A549 (cell line): ENCODE measurements around the gene CD37. TPM values are rescaled to one million over a fixed set of nuclear protein-coding genes. Genes with fewer than 3 reads are reported as not detected.

ENCODE experiments used
- ATAC-seq, 2 experiments: fragments of 200-7000 bp in 1 of 2; fragments of >200 bp in 1 of 2; cut with Nextera tagmentation in 1 of 2; cut with Tn5 transposase in 1 of 2; 3 replicates each; pipeline versions ENCODE4 v1.8.0 to v1.9.1; 2018 to 2020; ENCODE audit warnings: mild to moderate bottlenecking in 1 of 2, moderate library complexity in 1 of 2
- CTCF ChIA-PET: fragments of 300-600 bp; sonication (Branson Sonifier 250); formaldehyde crosslinking; extraction: SDS; loops from one replicate; lab custom pipeline; 2021; ENCODE audit warnings: antibody characterized with exemption, inconsistent platforms; lab: Yijun Ruan, JAX
- POLR2A ChIA-PET: fragments of 350-600 bp; formaldehyde crosslinking; extraction: SDS; loops from one replicate; lab custom pipeline; 2021; ENCODE audit warnings: antibody characterized with exemption, inconsistent platforms; lab: Yijun Ruan, JAX
- DNase-seq, 2 experiments: peaks; one replicate each; pipeline versions ENCODE4 v3.0.0 to v3.0.0-alpha.2; 2011 to 2016; ENCODE audit warnings: low read depth in 1 of 2, low spot score in 1 of 2
- FAIRE-seq: peaks from 2 replicates; lab custom pipeline; 2011; peaks lifted over from hg19 to GRCh38; lab: Jason Lieb, UNC
- H3K27ac ChIP-seq, 2 experiments: fragments of >200 bp; sonication (Bioruptor Twin); formaldehyde crosslinking; 3 replicates each; pipeline ENCODE4 v1.5.1; 2016 to 2017
- H3K4me1 ChIP-seq: fragments of >200 bp; sonication (Bioruptor Twin); formaldehyde crosslinking; 3 replicates; pipeline ENCODE4 v1.6.1; 2016
- H3K4me2 ChIP-seq: fragments of >200 bp; sonication (Bioruptor Twin); formaldehyde crosslinking; 3 replicates; pipeline ENCODE4 v1.6.1; 2016
- H3K4me3 ChIP-seq: fragments of >200 bp; sonication (Bioruptor Twin); formaldehyde crosslinking; 3 replicates; pipeline ENCODE4 v1.5.1; 2016
- H3K9me3 ChIP-seq: fragments of >200 bp; sonication (Bioruptor Twin); formaldehyde crosslinking; 3 replicates; pipeline ENCODE4 v1.6.1; 2016
- BCL3 ChIP-seq: fragments of >200 bp; sonication (Bioruptor Twin); formaldehyde crosslinking; IDR thresholded peaks from 3 replicates; pipeline ENCODE4 v1.6.1; 2016
- BHLHE40 ChIP-seq: IDR thresholded peaks from 2 replicates; pipeline ENCODE4 v1.6.1; 2012; ENCODE audit warnings: low read depth, low read length, inconsistent platforms
- CBX8 ChIP-seq: fragments of 200-600 bp; sonication (generic); IDR thresholded peaks from 2 replicates; pipeline ENCODE4 v1.6.1; 2016
- CEBPB ChIP-seq, 2 experiments: fragments of >200 bp in 1 of 2; sonication (Bioruptor Twin) in 1 of 2; formaldehyde crosslinking in 1 of 2; IDR thresholded peaks; 2 replicates each; pipeline ENCODE4 v1.6.1; 2012 to 2016
- CHD4 ChIP-seq: fragments of 200-600 bp; sonication (generic); IDR thresholded peaks from 2 replicates; pipeline ENCODE4 v1.6.1; 2016; ENCODE audit warnings: antibody characterized with exemption, mild to moderate bottlenecking, borderline replicate concordance
- ELK1 ChIP-seq: fragments of 150-350 bp; IDR thresholded peaks from 2 replicates; pipeline ENCODE4 v1.6.1; 2014; ENCODE audit warnings: low read depth, mild to moderate bottlenecking, low read length
- ESRRA ChIP-seq: fragments of 150-350 bp; IDR thresholded peaks from 2 replicates; pipeline ENCODE4 v1.6.1; 2014; ENCODE audit warnings: mild to moderate bottlenecking, low read length, borderline replicate concordance
- FOSL2 ChIP-seq, 2 experiments: fragments of 450-650 bp in 1 of 2; fragments of >200 bp in 1 of 2; sonication (Bioruptor Twin) in 1 of 2; formaldehyde crosslinking; IDR thresholded peaks; 2 replicates each; pipeline versions ENCODE4 v1.5.0 to v1.6.1; 2016 to 2020; ENCODE audit warnings: mild to moderate bottlenecking in 1 of 2, moderate library complexity in 1 of 2
- GATA3 ChIP-seq: IDR thresholded peaks from 2 replicates; pipeline ENCODE4 v1.6.1; 2012; ENCODE audit warnings: borderline replicate concordance
- HOXA7 ChIP-seq: fragments of 250-450 bp; sonication (Bioruptor Pico); IDR thresholded peaks from 2 replicates; pipeline ENCODE4 v1.5.0; 2020; ENCODE audit warnings: mild to moderate bottlenecking, moderate library complexity
- HOXB13 ChIP-seq: fragments of 250-450 bp; sonication (Bioruptor Pico); IDR thresholded peaks from 2 replicates; pipeline ENCODE4 v1.5.0; 2020; ENCODE audit warnings: low read depth, mild to moderate bottlenecking, moderate library complexity
- HOXB5 ChIP-seq: fragments of 250-450 bp; sonication (Bioruptor Pico); IDR thresholded peaks from 2 replicates; pipeline ENCODE4 v1.5.0; 2020; ENCODE audit warnings: mild to moderate bottlenecking, moderate library complexity
- JUN ChIP-seq, 2 experiments: fragments of >200 bp; sonication (Bioruptor Twin); formaldehyde crosslinking; IDR thresholded peaks; 2 replicates in 1 of 2; 3 replicates in 1 of 2; pipeline ENCODE4 v1.6.1; 2016 to 2017
- KDM5A ChIP-seq: fragments of 200-600 bp; sonication (generic); IDR thresholded peaks from 2 replicates; pipeline ENCODE4 v1.6.1; 2016; ENCODE audit warnings: antibody characterized with exemption, mild to moderate bottlenecking
- MAX ChIP-seq: IDR thresholded peaks from 2 replicates; pipeline ENCODE4 v1.6.1; 2012
- MAZ ChIP-seq: fragments of 150-350 bp; IDR thresholded peaks from 2 replicates; pipeline ENCODE4 v1.6.1; 2014; ENCODE audit warnings: antibody characterized with exemption, low read depth, low read length, borderline replicate concordance
- MYC ChIP-seq: IDR thresholded peaks from 2 replicates; pipeline ENCODE4 v1.6.1; 2012; ENCODE audit warnings: mild to moderate bottlenecking, inconsistent platforms, low read length, improper control_type of control experiment, borderline replicate concordance
- NFE2L2 ChIP-seq: fragments of 150-350 bp; conservative IDR thresholded peaks from 2 replicates; pipeline ENCODE4 v1.6.1; 2014; ENCODE audit warnings: low read length
- PBX3 ChIP-seq: IDR thresholded peaks from 2 replicates; pipeline ENCODE4 v1.6.1; 2012
- PHF8 ChIP-seq: fragments of 200-600 bp; sonication (generic); IDR thresholded peaks from 2 replicates; pipeline ENCODE4 v1.6.1; 2016; ENCODE audit warnings: low read depth, mild to moderate bottlenecking, antibody characterized with exemption, moderate library complexity, borderline replicate concordance
- RAD21 ChIP-seq, 2 experiments: fragments of >200 bp in 1 of 2; sonication (Bioruptor Twin) in 1 of 2; formaldehyde crosslinking in 1 of 2; IDR thresholded peaks in 1 of 2; conservative IDR thresholded peaks in 1 of 2; 2 replicates in 1 of 2; 3 replicates in 1 of 2; pipeline ENCODE4 v1.6.1; 2012 to 2018; ENCODE audit warnings: inconsistent platforms in 1 of 2
- RFX5 ChIP-seq: fragments of 450-650 bp; IDR thresholded peaks from 2 replicates; pipeline ENCODE4 v1.7.1; 2014; ENCODE audit warnings: antibody characterized with exemption, mild to moderate bottlenecking, moderate library complexity
- SREBF2 ChIP-seq: fragments of 450-650 bp; IDR thresholded peaks from 2 replicates; pipeline ENCODE4 v1.6.1; 2014; ENCODE audit warnings: mild to moderate bottlenecking, moderate library complexity
- USF2 ChIP-seq: fragments of 450-650 bp; IDR thresholded peaks from 2 replicates; pipeline ENCODE4 v1.6.1; 2014; ENCODE audit warnings: antibody characterized with exemption
- ZNF302 ChIP-seq: fragments of 250-450 bp; sonication (Bioruptor Pico); IDR thresholded peaks from 2 replicates; pipeline ENCODE4 v1.9.0; 2021; ENCODE audit warnings: inconsistent platforms, mild to moderate bottlenecking, moderate library complexity
- WGBS: methylation state at CpG from one replicate; pipeline ENCODE4 v1.1.6; 2017; ENCODE audit errors: missing lambda C conversion rate; 5-methylcytosine and 5-hydroxymethylcytosine counted together
- polyA plus RNA-seq, 4 experiments: library from polyadenylated mRNA; depleted of rRNA in 3 of 4; stranded (reverse); fragments of >200 nt; fragmentation: RNase III in 1 of 4; extraction: RNeasy Plus Mini Kit Qiagen cat#74134 plus additional on column Dnase treatment in 1 of 4; gene quantifications; 2 replicates in 3 of 4; 3 replicates in 1 of 4; pipeline ENCODE4 v1.2.3, GENCODE V29; 2011 to 2017

The CD37 gene
- polyA plus RNA-seq, 2 of the 4 experiments (the other 2 are of a cell fraction), result 0.13 TPM; not detected in 1

- no peak for ATAC-seq
- Histone ChIP-seq H3K9me3 (no peaks in the 10 kb centered on the region), H3K4me1 (no peaks in the 10 kb centered on the region), H3K4me3 (no peak overlapping the region), H3K27ac (no peak overlapping the region), H3K4me2 (no peak overlapping the region)
- 91% methylated on average over 10 of the region's 10 CpGs for WGBS
- DNase-seq, result no peak
- no peak for TF ChIP-seq CEBPB (IDR thresholded peaks at IDR 0.05)
- TF ChIP-seq BHLHE40, result no peak
- TF ChIP-seq JUN (IDR thresholded peaks at IDR 0.05), result no peak
- no peak for TF ChIP-seq SREBF2
- TF ChIP-seq MAZ, result no peak
- TF ChIP-seq CBX8, result no peak
- no peak for TF ChIP-seq USF2
- TF ChIP-seq ZNF302 (CRISPR knock-in tag), result no peak
- TF ChIP-seq RFX5, result no peak
- no peak for TF ChIP-seq CHD4
- no peak for TF ChIP-seq HOXA7
- no peak for TF ChIP-seq PBX3
- ChIA-PET CTCF (interaction anchor here (0.9 to 1.8 kb wide), 5 partner anchors 8 to 129 kb away, joined by 3 to 6 read pairs (median 3); no protein-coding TSS in a partner anchor), POLR2A (no interaction called here)
- no peak for FAIRE-seq
These were observed 1.5 kb downstream of the CD37 start for GRCh38 chr19:49336482-49337266.

GRCh38 chr19:49337267-49338022, 2.2 kb downstream of the CD37 start:
- TF ChIP-seq MYC, result no peak
- TF ChIP-seq JUN (IDR thresholded peaks at IDR 0.05), result 0 out of 5 replicates have a peak, but pooled peaks of 1 of the 2 experiments have one; percentile 37
- TF ChIP-seq, all 56 proteins: peak for 1
- H3K27ac ChIP-seq, result no peak overlapping the region
- H3K4me1 ChIP-seq, result no peaks in the 10 kb centered on the region
- H3K4me3 ChIP-seq, result no peak overlapping the region
- no peak overlapping the region for H3K4me2 ChIP-seq
- FAIRE-seq, result no peak
- H3K9me3 ChIP-seq, result no peaks in the 10 kb centered on the region
- ATAC-seq, result no peak
- no peak for DNase-seq
- POLR2A ChIA-PET, result no interaction called here
- WGBS, result 92% methylated on average over 19 of the region's 19 CpGs
- CTCF ChIA-PET, result interaction anchor here (0.5 to 1.8 kb wide), 8 partner anchors 8 to 264 kb away, joined by 3 to 6 read pairs (median 3); no protein-coding TSS in a partner anchor

GRCh38 chr19:49338023-49338677, 2.9 kb downstream of the CD37 start:
- CTCF ChIA-PET, result interaction anchor here (0.5 to 1.8 kb wide), 6 partner anchors 32 to 264 kb away, joined by 3 to 6 read pairs (median 3); no protein-coding TSS in a partner anchor
- Histone ChIP-seq H3K4me3 (no peak overlapping the region), H3K9me3 (no peaks in the 10 kb centered on the region), H3K27ac (no peak overlapping the region), H3K4me1 (no peaks in the 10 kb centered on the region), H3K4me2 (no peak overlapping the region)
- ATAC-seq, result no peak
- POLR2A ChIA-PET, result no interaction called here
- WGBS, result 94% methylated on average over 31 of the region's 34 CpGs
- no peak for FAIRE-seq
- no peak for DNase-seq
- TF ChIP-seq GATA3 (no peak), ELK1 (no peak), RAD21 (conservative IDR thresholded peaks at IDR 0.05 in 1 of 2, IDR thresholded peaks at IDR 0.05 in 1 of 2) (no peak), ZNF302 (CRISPR knock-in tag) (no peak), RFX5 (no peak), BCL3 (no peak), FOSL2 (IDR thresholded peaks at IDR 0.05) (no peak), FOSL2 (CRISPR knock-in tag; IDR thresholded peaks at IDR 0.05) (no peak), HOXB13 (CRISPR knock-in tag) (no peak), HOXB5 (CRISPR knock-in tag) (no peak), ESRRA (no peak), BHLHE40 (no peak), KDM5A (no peak), PHF8 (no peak), CBX8 (no peak), MAX (no peak), NFE2L2 (no peak)
